DMS53 treated with DMSO at 0.1 percent for 48 hours (cell line): ENCODE data around the gene RAB43.
A peak's percentile ranks its signal among the peaks of the same experiment; 100 is the strongest.

Experiments
- DNase-seq: peaks from one replicate; lab custom pipeline; 2025; ENCODE audit not compliant: unreplicated experiment; lab: John Stamatoyannopoulos, UW

The RAB43 gene

GRCh38 chr3:129061888-129062834, 59.4 kb downstream of the RAB43 start:
- DNase-seq: no peak

GRCh38 chr3:129061023-129061887, 60.3 kb downstream of the RAB43 start:
- no peak for DNase-seq

- DNase-seq: no peak
Measured at GRCh38 chr3:129060276-129061022, 61.2 kb downstream of the RAB43 start, which contains the start of gene GP9. Gene GP9, plus strand, starts transcription at chr3:129060779. Its CDS starts 961 bp downstream, at chr3:129061740.

GRCh38 chr3:129059311-129059958, 62.2 kb downstream of the RAB43 start:
- DNase-seq: no peak

GRCh38 chr3:129058441-129059200, 63.0 kb downstream of the RAB43 start:
- DNase-seq: peak; percentile 30

- DNase-seq: no peak
Measured at GRCh38 chr3:129057249-129057648, 64.4 kb downstream of the RAB43 start.

- DNase-seq: no peak
Measured at GRCh38 chr3:129056451-129057173, 65.0 kb downstream of the RAB43 start.

GRCh38 chr3:129054605-129055104, 66.9 kb downstream of the RAB43 start:
- DNase-seq: no peak

- no peak for DNase-seq
Measured at GRCh38 chr3:129052675-129053074, 68.9 kb downstream of the RAB43 start.

- DNase-seq: peak; percentile 24
Measured at GRCh38 chr3:129051871-129052340, 69.7 kb downstream of the RAB43 start.

GRCh38 chr3:129050556-129051295, 70.9 kb downstream of the RAB43 start:
- DNase-seq: no peak

GRCh38 chr3:129047553-129047839, 74.1 kb downstream of the RAB43 start:
- no peak for DNase-seq

GRCh38 chr3:129046732-129047552, 74.7 kb downstream of the RAB43 start:
- no peak for DNase-seq

GRCh38 chr3:129046037-129046731, 75.4 kb downstream of the RAB43 start:
- DNase-seq: no peak

GRCh38 chr3:129045675-129046036, 75.9 kb downstream of the RAB43 start:
- DNase-seq: no peak

GRCh38 chr3:129040579-129041300, 80.9 kb downstream of the RAB43 start:
- DNase-seq: no peak
